22Rv1 (cell line): ENCODE measurements around the gene EPS8L2.

ENCODE experiments used
- CTCF ChIP-seq: fragments of 450-650 bp; IDR thresholded peaks from 2 replicates; pipeline ENCODE4 v1.5.1; 2017; ENCODE audit warnings: mild to moderate bottlenecking
- ZFX ChIP-seq: fragments of 450-650 bp; IDR thresholded peaks from 2 replicates; pipeline ENCODE4 v1.6.1; 2017; ENCODE audit warnings: antibody characterized with exemption, borderline replicate concordance

- no peak for TF ChIP-seq CTCF
- no peak for TF ChIP-seq ZFX
These were observed 57.0 kb downstream of the EPS8L2 start for GRCh38 chr11:763073-763463.
